Uterus (tissue), 2 donors: ENCODE results near the gene TNS4.

ENCODE experiments used
- CTCF ChIP-seq, 4 experiments: fragments of 200-600 bp in 2 of 4; fragments of 450-650 bp in 2 of 4; sonication (generic) in 2 of 4; IDR thresholded peaks; one replicate each; pipeline ENCODE4 v1.5.1; 2016 to 2019; ENCODE audit warnings: antibody characterized with exemption in 4 of 4, mild to moderate bottlenecking in 2 of 4, moderate library complexity in 1 of 4
- POLR2A ChIP-seq, 2 donors: fragments of 450-650 bp; IDR thresholded peaks; one replicate each; pipeline ENCODE4 v1.6.1; 2016; ENCODE audit warnings: antibody characterized with exemption in 2 of 2, mild to moderate bottlenecking in 1 of 2, moderate library complexity in 1 of 2

DNA sequence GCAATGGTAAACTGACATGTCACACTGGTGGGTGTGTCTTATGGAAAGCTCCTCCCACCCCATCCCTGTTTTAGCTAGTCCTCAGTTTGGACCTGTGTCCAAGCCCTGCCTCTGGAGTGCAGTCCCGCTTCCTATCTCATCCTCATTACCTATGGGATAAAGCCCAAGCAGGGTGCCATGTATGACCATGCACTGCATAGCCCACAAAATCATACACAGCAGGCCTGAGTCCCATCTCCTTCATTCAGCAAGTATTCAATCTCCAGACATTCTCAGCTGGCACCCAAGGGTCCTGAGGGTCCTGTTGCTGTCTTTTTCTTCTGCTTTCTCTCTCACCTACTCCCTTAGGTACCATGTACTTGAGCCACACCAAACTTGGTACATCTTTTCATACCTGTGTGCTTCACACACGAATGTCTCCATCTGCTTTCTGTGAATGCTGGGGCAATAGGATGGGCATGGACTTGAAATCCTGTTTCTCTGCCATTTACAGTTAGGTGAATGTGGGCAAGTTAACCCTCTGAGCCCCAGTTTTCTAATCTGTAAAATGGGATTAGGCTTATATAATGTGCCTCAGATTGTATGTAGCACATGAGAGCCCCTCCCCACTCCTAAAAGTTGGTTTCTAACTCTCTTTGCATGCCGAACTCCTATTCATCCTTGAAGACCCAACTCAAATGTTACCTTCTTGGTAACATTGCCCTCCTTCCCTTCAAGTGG, 28.5 kb downstream of the TNS4 start:
- TF ChIP-seq POLR2A (IDR thresholded peaks at IDR 0.05) (no peak), CTCF (IDR thresholded peaks at IDR 0.05) (no peak)
